ENCODE data around the gene KLF1. TPM values are rescaled to one million over a fixed set of nuclear protein-coding genes. Genes with fewer than 3 reads are reported as not detected.

KLF1 gene
- total and polyA plus RNA-seq, 2 of the 13 experiments (the other 11 are each of a cell fraction or from before 2014, with no cell fraction given) = not detected

GRCh38 chr19:12847159-12848139 is 39.6 kb downstream of the KLF1 start (continued):
- TF ChIP-seq ZNF280D (CRISPR knock-in tag; IDR thresholded peaks at IDR 0.05) (no peak), ZNF292 (CRISPR knock-in tag; IDR thresholded peaks at IDR 0.05; ENCODE audit: borderline replicate concordance, low read depth) (no peak), TRAFD1 (CRISPR knock-in tag; IDR thresholded peaks at IDR 0.05; ENCODE audit: borderline replicate concordance) (no peak), TRIM24 (CRISPR knock-in tag; IDR thresholded peaks at IDR 0.05) (no peak), AGO1 (IDR thresholded peaks at IDR 0.05; ENCODE audit: low read depth, low read length, poor library complexity, severe bottlenecking) (peak; percentile 85), SNAI1 (CRISPR knock-in tag; IDR thresholded peaks at IDR 0.05; ENCODE audit: borderline replicate concordance) (no peak), RBFOX2 (IDR thresholded peaks at IDR 0.05; ENCODE audit: low read depth, low read length) (no peak), GATAD1 (CRISPR knock-in tag; IDR thresholded peaks at IDR 0.05) (peak; percentile 52; the same call in 1 of the 2 replicates), ZNF414 (CRISPR knock-in tag; IDR thresholded peaks at IDR 0.05) (no peak), EHMT2 (IDR thresholded peaks at IDR 0.05; ENCODE audit: borderline replicate concordance, low read depth, low read length) (no peak), NR2F1 (CRISPR knock-in tag; IDR thresholded peaks at IDR 0.05) (no peak), NFE2 (CRISPR knock-in tag; IDR thresholded peaks at IDR 0.05) (no peak), ZNF790 (CRISPR knock-in tag; IDR thresholded peaks at IDR 0.05; ENCODE audit: borderline replicate concordance) (no peak), ZNF333 (CRISPR knock-in tag; IDR thresholded peaks at IDR 0.05; ENCODE audit: borderline replicate concordance) (no peak), HNRNPK (IDR thresholded peaks at IDR 0.05; ENCODE audit: low read depth, low read length, poor library complexity, severe bottlenecking) (no peak), UBTF (CRISPR knock-in tag; IDR thresholded peaks at IDR 0.05) (peak; percentile 50; the same call in 1 of the 2 replicates), KDM2A (CRISPR knock-in tag; IDR thresholded peaks at IDR 0.05; ENCODE audit: borderline replicate concordance, low read depth) (peak; percentile 79)
